ENCODE results near the gene FALEC.
"Not testable (repeated sequence)": the region's sequence is repeated elsewhere in the genome, so short reads cannot be mapped to it uniquely, and the experiment has no call there.

Gene FALEC

GRCh38 chr1:150562446-150563339 lies 47.1 kb downstream of the FALEC start:
- FAIRE-seq (no peak), DNase-seq (ENCODE audit: insufficient read length, low spot score) (no peak)
- TF ChIP-seq POLR2A (IDR thresholded peaks at IDR 0.05; ENCODE audit: low read depth, low read length) = no peak

DNA sequence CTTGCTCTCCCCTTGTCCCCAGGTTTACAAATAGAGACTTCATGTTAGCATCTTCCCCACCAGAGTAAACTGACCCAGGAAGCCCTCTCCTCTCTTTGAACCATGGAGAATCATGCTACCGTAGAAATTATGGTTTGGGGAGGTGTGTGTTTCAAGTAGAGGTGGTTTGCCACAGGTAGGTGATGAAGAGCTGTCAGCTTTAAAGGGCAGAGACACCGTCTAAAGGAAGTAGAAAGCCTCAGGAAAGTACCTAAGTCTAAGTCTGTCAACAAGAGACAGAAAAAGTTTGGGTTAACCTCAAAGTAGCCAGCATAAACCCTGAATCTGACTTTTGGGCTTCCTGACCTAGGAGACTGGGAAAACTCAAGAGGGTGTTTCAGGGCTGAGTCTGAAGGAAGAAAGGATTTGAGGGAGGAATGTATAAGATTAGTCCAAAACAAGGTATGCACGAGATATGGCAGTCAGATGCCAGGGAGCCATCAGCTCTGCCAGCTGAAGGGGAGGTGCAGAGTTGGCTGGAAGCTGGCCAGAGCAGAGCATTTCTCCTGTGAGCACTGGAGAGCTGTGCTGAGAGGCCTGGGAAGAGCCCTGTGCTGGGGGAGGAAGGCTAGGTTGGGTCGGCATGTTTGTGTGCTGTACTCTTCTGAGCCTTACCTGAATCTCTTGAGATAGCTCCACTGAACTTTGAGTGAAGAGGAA lies 47.9 kb downstream of the FALEC start:
- FAIRE-seq (no peak), DNase-seq (ENCODE audit: insufficient read length, low spot score) (no peak)
- no peak for TF ChIP-seq POLR2A (IDR thresholded peaks at IDR 0.05; ENCODE audit: low read depth, low read length)

DNA sequence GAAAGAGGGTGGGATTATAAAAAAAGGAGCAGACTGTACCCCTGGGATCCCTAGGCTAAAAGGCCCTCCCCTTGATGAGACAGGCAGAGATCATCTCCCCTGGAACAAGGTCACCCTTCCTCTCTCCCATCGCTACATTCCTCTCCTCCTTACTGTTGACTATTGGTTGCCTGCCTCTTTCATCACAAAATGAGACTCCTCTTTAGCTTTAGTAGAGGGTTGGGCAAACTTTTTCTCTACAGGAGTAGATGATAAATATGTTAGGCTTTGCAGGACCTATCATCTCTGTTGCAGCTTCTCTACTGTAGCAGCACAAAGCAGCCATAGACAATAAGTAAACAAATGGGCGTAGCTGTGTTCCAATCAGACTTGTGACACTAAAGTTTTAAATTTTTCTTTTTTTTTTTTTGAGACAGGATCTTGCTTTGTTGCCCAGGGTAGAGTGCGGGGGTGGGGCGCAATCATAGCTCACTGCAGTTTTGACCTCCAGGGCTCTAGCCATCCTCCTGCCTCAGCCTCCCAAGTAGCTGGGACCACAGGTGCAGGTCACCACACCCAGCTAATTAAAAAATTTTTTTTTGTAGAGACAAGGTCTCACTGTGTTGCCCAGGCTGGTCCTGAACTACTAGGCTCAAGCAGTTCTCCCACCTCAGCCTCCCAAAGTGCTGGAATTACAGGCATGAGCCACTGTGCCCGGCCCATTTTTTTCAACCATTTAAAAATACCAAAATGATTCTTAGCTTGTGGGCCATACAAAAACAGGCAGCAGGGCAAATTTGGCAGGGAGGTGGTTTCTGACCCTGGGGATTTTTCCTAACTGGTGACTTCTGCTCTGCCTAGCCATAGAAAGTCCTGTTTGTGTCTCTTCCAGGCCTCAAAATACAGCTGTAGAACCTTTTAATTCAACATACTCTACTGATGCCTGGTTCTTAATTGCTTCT lies 48.8 kb downstream of the FALEC start:
- no peak for FAIRE-seq
- no peak for TF ChIP-seq POLR2A (IDR thresholded peaks at IDR 0.05; ENCODE audit: low read depth, low read length)
- no peak for DNase-seq (ENCODE audit: insufficient read length, low spot score)

GRCh38 chr1:150565240-150565991 lies 49.9 kb downstream of the FALEC start:
- DNase-seq (ENCODE audit: insufficient read length, low spot score); FAIRE-seq: not testable (repeated sequence)

GRCh38 chr1:150566589-150567340 lies 51.2 kb downstream of the FALEC start:
- no peak for TF ChIP-seq POLR2A (IDR thresholded peaks at IDR 0.05; ENCODE audit: low read depth, low read length)
- DNase-seq (ENCODE audit: insufficient read length, low spot score) (no peak), FAIRE-seq (no peak)

- FAIRE-seq = no peak
- no peak for DNase-seq (ENCODE audit: insufficient read length, low spot score)
- TF ChIP-seq POLR2A (IDR thresholded peaks at IDR 0.05; ENCODE audit: low read depth, low read length) = no peak
These were observed 51.8 kb downstream of the FALEC start for GRCh38 chr1:150567341-150567716.

GRCh38 chr1:150567717-150568593 lies 52.4 kb downstream of the FALEC start:
- FAIRE-seq (no peak), DNase-seq (ENCODE audit: insufficient read length, low spot score) (peak; percentile 47)
- TF ChIP-seq POLR2A (IDR thresholded peaks at IDR 0.05; ENCODE audit: low read depth, low read length) = no peak

DNA sequence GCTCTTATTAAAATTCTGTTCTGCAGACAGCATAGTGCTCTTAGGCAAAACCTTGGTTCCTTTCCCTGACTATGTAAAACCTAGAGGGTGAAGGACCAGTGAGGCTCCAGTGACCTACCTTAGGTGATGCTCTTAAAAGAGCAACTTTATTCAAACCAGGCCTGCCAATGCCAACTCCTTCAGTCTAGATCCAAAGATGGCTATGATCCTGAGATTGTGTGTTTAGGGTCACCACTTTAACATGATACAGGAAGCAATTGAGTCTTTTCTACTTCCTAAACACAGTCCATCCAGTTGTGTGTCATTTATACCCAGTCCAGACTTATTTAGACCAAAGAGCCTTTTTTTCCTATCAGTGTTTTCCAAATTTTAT lies 53.0 kb downstream of the FALEC start:
- FAIRE-seq (no peak), DNase-seq (ENCODE audit: insufficient read length, low spot score) (no peak)
- no peak for TF ChIP-seq POLR2A (IDR thresholded peaks at IDR 0.05; ENCODE audit: low read depth, low read length)

- DNase-seq (ENCODE audit: insufficient read length, low spot score) = no peak
- no peak for TF ChIP-seq POLR2A (IDR thresholded peaks at IDR 0.05; ENCODE audit: low read depth, low read length)
- FAIRE-seq = no peak
These were observed 57.5 kb downstream of the FALEC start for GRCh38 chr1:150572918-150573647.

- not testable (repeated sequence) for FAIRE-seq
These were observed 58.1 kb downstream of the FALEC start for GRCh38 chr1:150573648-150574071.

More at GRCh38 chr1:150573648-150574071, 58.1 kb downstream of the FALEC start:
- DNase-seq (ENCODE audit: insufficient read length, low spot score) = not testable (repeated sequence)

Measured in H54 (cell line).